Urinary bladder (tissue), 4 donors: ENCODE measurements around the gene NUP107. TPM values are rescaled to one million over a fixed set of nuclear protein-coding genes. Genes with fewer than 3 reads are reported as not detected.
"Not testable (repeated sequence)": the region's sequence is repeated elsewhere in the genome, so short reads cannot be mapped to it uniquely, and the experiment has no call there.

Experiments used
- DNase-seq: peaks from one replicate; pipeline ENCODE4 v3.0.0-alpha.2; 2015; ENCODE audit errors: extremely low spot score
- H3K27ac ChIP-seq: one replicate; pipeline ENCODE4 v1.5.1; 2013; ENCODE audit warnings: low read depth, mild to moderate bottlenecking, moderate library complexity
- H3K36me3 ChIP-seq: one replicate; pipeline ENCODE4 v1.6.1; 2013; ENCODE audit warnings: mild to moderate bottlenecking, moderate library complexity; ENCODE audit not compliant: insufficient read depth
- H3K4me1 ChIP-seq: one replicate; pipeline ENCODE4 v1.6.1; 2013; ENCODE audit warnings: mild to moderate bottlenecking, moderate library complexity; ENCODE audit not compliant: insufficient read depth
- H3K4me3 ChIP-seq: one replicate; pipeline ENCODE4 v1.5.1; 2013; ENCODE audit warnings: low read depth, low read length
- WGBS: extraction: QIAGEN DNeasy Blood & Tissue Kit; methylation state at CpG from one replicate; pipeline ENCODE4 v1.1.7; 2013; 5-methylcytosine and 5-hydroxymethylcytosine counted together
- polyA plus RNA-seq: library from polyadenylated mRNA; stranded (reverse); fragments of 200-250 nt; gene quantifications from one replicate; pipeline ENCODE4 v1.2.3, GENCODE V29; 2013
- total RNA-seq: library from RNA; depleted of rRNA; stranded (reverse); fragments of >200 nt; gene quantifications from one replicate; pipeline ENCODE4 v1.2.3, GENCODE V29; 2014
- donor health status: healthy with polysubstance abuse.
- donor health status: healthy.

The NUP107 gene
- total and polyA plus RNA-seq, 2 donors: 19.4 to 85.9 TPM

- Histone ChIP-seq H3K27ac (no peak overlapping the region), H3K36me3 (no peaks in the 10 kb centered on the region), H3K4me1 (no peaks in the 10 kb centered on the region), H3K4me3 (no peak overlapping the region)
- WGBS: 76% methylated on average over 4 of the region's 4 CpGs
- DNase-seq: no peak
Observed at GRCh38 chr12:68673788-68674187, 13.0 kb upstream of the NUP107 start.

- H3K4me1 ChIP-seq: no peaks in the 10 kb centered on the region
- no peak overlapping the region for H3K4me3 ChIP-seq
- H3K36me3 ChIP-seq: peaks cover 2% of the 10 kb centered on the region
- DNase-seq: no peak
- H3K27ac ChIP-seq: no peak overlapping the region
Observed at GRCh38 chr12:68674376-68674775, 12.4 kb upstream of the NUP107 start.

GRCh38 chr12:68675101-68675842 lies 11.5 kb upstream of the NUP107 start:
- H3K4me1 ChIP-seq: no peaks in the 10 kb centered on the region
- WGBS: 41% methylated on average over 5 of the region's 5 CpGs
- H3K4me3 ChIP-seq: no peak overlapping the region
- no peak for DNase-seq
- H3K36me3 ChIP-seq: peaks cover 2% of the 10 kb centered on the region
- no peak overlapping the region for H3K27ac ChIP-seq

- not testable (repeated sequence) for H3K36me3 ChIP-seq, H3K27ac ChIP-seq, H3K4me3 ChIP-seq, DNase-seq, H3K4me1 ChIP-seq
- 96% methylated on average over 5 of the region's 5 CpGs for WGBS
Observed at GRCh38 chr12:68676854-68677253, 9.9 kb upstream of the NUP107 start.

- Histone ChIP-seq H3K4me1 (no peaks in the 10 kb centered on the region), H3K36me3 (no peaks in the 10 kb centered on the region), H3K4me3 (peak overlapping the region; percentile 74), H3K27ac (peak overlapping the region; percentile 81)
- 47% methylated on average over 3 of the region's 3 CpGs for WGBS
- peak; percentile 5 for DNase-seq
Observed at GRCh38 chr12:68686262-68686594, 550 bp upstream of the NUP107 start.

GRCh38 chr12:68695454-68695853 lies 8.7 kb downstream of the NUP107 start:
- Histone ChIP-seq H3K4me1 (no peaks in the 10 kb centered on the region), H3K36me3 (peaks cover 4% of the 10 kb centered on the region), H3K4me3 (no peak overlapping the region), H3K27ac (no peak overlapping the region)
- DNase-seq: no peak

- Histone ChIP-seq H3K27ac (no peak overlapping the region), H3K4me3 (no peak overlapping the region), H3K4me1 (no peaks in the 10 kb centered on the region), H3K36me3 (peaks cover 2% of the 10 kb centered on the region)
- WGBS: 84% methylated on average over 1 of the region's 1 CpG
- no peak for DNase-seq
Observed at GRCh38 chr12:68699486-68699885, 12.7 kb downstream of the NUP107 start.

GRCh38 chr12:68727776-68728175 lies 41.0 kb downstream of the NUP107 start:
- no peak for DNase-seq
- Histone ChIP-seq H3K27ac (no peak overlapping the region), H3K36me3 (no peaks in the 10 kb centered on the region), H3K4me3 (no peak overlapping the region), H3K4me1 (no peaks in the 10 kb centered on the region)
- 94% methylated on average over 7 of the region's 7 CpGs for WGBS

GRCh38 chr12:68733661-68734071 lies 46.9 kb downstream of the NUP107 start:
- WGBS: 96% methylated on average over 4 of the region's 4 CpGs
- Histone ChIP-seq H3K27ac (no peak overlapping the region), H3K4me3 (no peak overlapping the region), H3K4me1 (no peaks in the 10 kb centered on the region), H3K36me3 (peaks cover 7% of the 10 kb centered on the region)
- no peak for DNase-seq

GRCh38 chr12:68739891-68740290 lies 53.1 kb downstream of the NUP107 start:
- Histone ChIP-seq H3K4me3 (no peak overlapping the region), H3K4me1 (no peaks in the 10 kb centered on the region), H3K36me3 (peaks cover 4% of the 10 kb centered on the region), H3K27ac (no peak overlapping the region)
- 88% methylated on average over 6 of the region's 6 CpGs for WGBS
- DNase-seq: no peak

GRCh38 chr12:68743356-68743755 lies 56.6 kb downstream of the NUP107 start:
- Histone ChIP-seq H3K4me3 (no peak overlapping the region), H3K27ac (no peak overlapping the region), H3K4me1 (no peaks in the 10 kb centered on the region), H3K36me3 (peaks cover 2% of the 10 kb centered on the region)
- no peak for DNase-seq
- WGBS: 93% methylated on average over 2 of the region's 2 CpGs

GRCh38 chr12:68745376-68745903 lies 58.7 kb downstream of the NUP107 start:
- Histone ChIP-seq H3K4me3 (peak overlapping the region; percentile 72), H3K4me1 (no peaks in the 10 kb centered on the region), H3K27ac (peak overlapping the region; percentile 74), H3K36me3 (no peaks in the 10 kb centered on the region)
- no peak for DNase-seq
- 44% methylated on average over 9 of the region's 9 CpGs for WGBS

- under 1% methylated on average over 52 of the region's 52 CpGs for WGBS
- peak within 1 kb of the TSS; percentile 74 for H3K27ac ChIP-seq
- no peaks in the 10 kb centered on the region for H3K4me1 ChIP-seq
- H3K4me3 ChIP-seq: peak within 1 kb of the TSS; percentile 72
- H3K36me3 ChIP-seq: no peaks in the 10 kb centered on the region
- DNase-seq: peak; percentile 71
Observed at GRCh38 chr12:68745904-68746571, 59.3 kb downstream of the NUP107 start, which contains the start of gene SLC35E3. Gene SLC35E3 (plus strand): TSS chr12:68746176. CDS start chr12:68746378, 202 bp downstream.

GRCh38 chr12:68746572-68747180 lies 59.9 kb downstream of the NUP107 start:
- DNase-seq: peak; percentile 17
- Histone ChIP-seq H3K4me1 (no peaks in the 10 kb centered on the region), H3K36me3 (no peaks in the 10 kb centered on the region), H3K4me3 (peak overlapping the region; percentile 72), H3K27ac (no peak overlapping the region)
- 3% methylated on average over 15 of the region's 15 CpGs for WGBS
